Testis (tissue), 2 donors: Measurements from ENCODE around the gene GPR180.

Experiments used
- CTCF ChIP-seq, 3 experiments: fragments of 450-650 bp in 2 of 3; fragments of 200-600 bp in 1 of 3; sonication (generic) in 1 of 3; IDR thresholded peaks; one replicate each; pipeline ENCODE4 v1.5.1; 2016 to 2019; ENCODE audit warnings: antibody characterized with exemption in 3 of 3, mild to moderate bottlenecking in 2 of 3, moderate library complexity in 1 of 3
- POLR2A ChIP-seq: fragments of 450-650 bp; IDR thresholded peaks from one replicate; pipeline ENCODE4 v1.6.1; 2017; ENCODE audit warnings: antibody characterized with exemption, mild to moderate bottlenecking, moderate library complexity

- TF ChIP-seq CTCF (IDR thresholded peaks at IDR 0.05) (no peak), POLR2A (no peak)
These were observed 59.7 kb downstream of the GPR180 start for GRCh38 chr13:94661406-94661805.
